Keratinocyte (primary cell): ENCODE measurements around the gene HYAL1.

ENCODE experiments used
- EZH2 ChIP-seq: IDR thresholded peaks from one replicate; pipeline ENCODE4 v1.6.1; 2012; ENCODE audit warnings: inconsistent platforms, mild to moderate bottlenecking, low read length, moderate library complexity
- TF ChIP-seq, protein P1 (sequence below), 3 experiments: IDR thresholded peaks in 1 of 3; conservative IDR thresholded peaks in 1 of 3; optimal IDR thresholded peaks in 1 of 3; 2 replicates in 2 of 3; 3 replicates in 1 of 3; pipeline versions ENCODE3 to v1.5.1; 2011; ENCODE audit warnings: low read length in 3 of 3, mild to moderate bottlenecking in 3 of 3, moderate library complexity in 2 of 3, control low read depth in 1 of 3, inconsistent platforms in 1 of 3; ENCODE audit not compliant: insufficient read depth in 2 of 3; ENCODE audit errors: extremely low read depth in 1 of 3

- TF ChIP-seq, protein P1, sequence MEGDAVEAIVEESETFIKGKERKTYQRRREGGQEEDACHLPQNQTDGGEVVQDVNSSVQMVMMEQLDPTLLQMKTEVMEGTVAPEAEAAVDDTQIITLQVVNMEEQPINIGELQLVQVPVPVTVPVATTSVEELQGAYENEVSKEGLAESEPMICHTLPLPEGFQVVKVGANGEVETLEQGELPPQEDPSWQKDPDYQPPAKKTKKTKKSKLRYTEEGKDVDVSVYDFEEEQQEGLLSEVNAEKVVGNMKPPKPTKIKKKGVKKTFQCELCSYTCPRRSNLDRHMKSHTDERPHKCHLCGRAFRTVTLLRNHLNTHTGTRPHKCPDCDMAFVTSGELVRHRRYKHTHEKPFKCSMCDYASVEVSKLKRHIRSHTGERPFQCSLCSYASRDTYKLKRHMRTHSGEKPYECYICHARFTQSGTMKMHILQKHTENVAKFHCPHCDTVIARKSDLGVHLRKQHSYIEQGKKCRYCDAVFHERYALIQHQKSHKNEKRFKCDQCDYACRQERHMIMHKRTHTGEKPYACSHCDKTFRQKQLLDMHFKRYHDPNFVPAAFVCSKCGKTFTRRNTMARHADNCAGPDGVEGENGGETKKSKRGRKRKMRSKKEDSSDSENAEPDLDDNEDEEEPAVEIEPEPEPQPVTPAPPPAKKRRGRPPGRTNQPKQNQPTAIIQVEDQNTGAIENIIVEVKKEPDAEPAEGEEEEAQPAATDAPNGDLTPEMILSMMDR (optimal IDR thresholded peaks at IDR 0.05 in 1 of 3, IDR thresholded peaks at IDR 0.05 in 1 of 3, conservative IDR thresholded peaks at IDR 0.05 in 1 of 3; ENCODE audit: extremely low read depth in 1 of 3, insufficient read depth in 2 of 3, low read length in 3 of 3) = no peak
- TF ChIP-seq EZH2 = no peak
These were observed 36.5 kb downstream of the HYAL1 start for GRCh38 chr3:50266836-50267235.
